Fibroblast of lung (primary cell): Measurements from ENCODE around the gene IRF2.

Experiments
- EZH2 ChIP-seq: IDR thresholded peaks from 2 replicates; pipeline ENCODE4 v1.5.1; 2012; ENCODE audit warnings: low read length, control low read depth, mild to moderate bottlenecking; ENCODE audit errors: missing control alignments
- TF ChIP-seq, protein P1 (sequence below), 2 donors: IDR thresholded peaks in 1 of 2; conservative IDR thresholded peaks in 1 of 2; 1 replicate in 1 of 2; 2 replicates in 1 of 2; pipeline ENCODE4 v1.5.1; 2011 to 2012; ENCODE audit warnings: low read length in 2 of 2, control low read depth in 1 of 2, inconsistent platforms in 1 of 2, low read depth in 1 of 2, mild to moderate bottlenecking in 1 of 2

- TF ChIP-seq, protein P1, sequence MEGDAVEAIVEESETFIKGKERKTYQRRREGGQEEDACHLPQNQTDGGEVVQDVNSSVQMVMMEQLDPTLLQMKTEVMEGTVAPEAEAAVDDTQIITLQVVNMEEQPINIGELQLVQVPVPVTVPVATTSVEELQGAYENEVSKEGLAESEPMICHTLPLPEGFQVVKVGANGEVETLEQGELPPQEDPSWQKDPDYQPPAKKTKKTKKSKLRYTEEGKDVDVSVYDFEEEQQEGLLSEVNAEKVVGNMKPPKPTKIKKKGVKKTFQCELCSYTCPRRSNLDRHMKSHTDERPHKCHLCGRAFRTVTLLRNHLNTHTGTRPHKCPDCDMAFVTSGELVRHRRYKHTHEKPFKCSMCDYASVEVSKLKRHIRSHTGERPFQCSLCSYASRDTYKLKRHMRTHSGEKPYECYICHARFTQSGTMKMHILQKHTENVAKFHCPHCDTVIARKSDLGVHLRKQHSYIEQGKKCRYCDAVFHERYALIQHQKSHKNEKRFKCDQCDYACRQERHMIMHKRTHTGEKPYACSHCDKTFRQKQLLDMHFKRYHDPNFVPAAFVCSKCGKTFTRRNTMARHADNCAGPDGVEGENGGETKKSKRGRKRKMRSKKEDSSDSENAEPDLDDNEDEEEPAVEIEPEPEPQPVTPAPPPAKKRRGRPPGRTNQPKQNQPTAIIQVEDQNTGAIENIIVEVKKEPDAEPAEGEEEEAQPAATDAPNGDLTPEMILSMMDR (conservative IDR thresholded peaks at IDR 0.05 in 1 of 2, IDR thresholded peaks at IDR 0.05 in 1 of 2; ENCODE audit: low read depth in 1 of 2, low read length in 2 of 2): no peak
- TF ChIP-seq EZH2: no peak
These were observed 53.4 kb downstream of the IRF2 start for GRCh38 chr4:184420881-184421416.
